HepG2 (cell line): Measurements from ENCODE around the gene SLC48A1. TPM values are rescaled to one million over a fixed set of nuclear protein-coding genes. Genes with fewer than 3 reads are reported as not detected.

Source experiments
- ATAC-seq: fragments of 200-7000 bp; cut with Tn5 transposase; 3 replicates; pipeline ENCODE4 v1.9.1; 2020; ENCODE audit warnings: mild to moderate bottlenecking, moderate library complexity
- BruUV-seq: library from RNA; stranded (reverse); fragments of 400-500 nt; replicated peaks from 2 replicates; lab custom pipeline; 2021; lab: Mats Ljungman, UMichigan
- CTCF ChIA-PET: fragments of 300-600 bp; formaldehyde crosslinking; extraction: SDS; loops from one replicate; lab custom pipeline; 2021; ENCODE audit warnings: low total read pairs, inconsistent platforms, low intra/inter-chr PET ratio; lab: Yijun Ruan, JAX
- POLR2A ChIA-PET: fragments of 350-600 bp; sonication (Branson Sonifier 250); formaldehyde crosslinking; loops from one replicate; lab custom pipeline; 2020; ENCODE audit warnings: antibody characterized with exemption, inconsistent platforms; lab: Yijun Ruan, JAX
- DNase-seq: peaks from one replicate; pipeline ENCODE4 v3.0.0-alpha.2; 2015; ENCODE audit warnings: low spot score
- FAIRE-seq: peaks from 3 replicates; lab custom pipeline; 2011; peaks lifted over from hg19 to GRCh38; lab: Jason Lieb, UNC
- H2AFZ ChIP-seq: one replicate; pipeline ENCODE4 v1.6.1; 2011; ENCODE audit warnings: low read length, inconsistent platforms
- H3K27ac ChIP-seq: fragments of 300-600 bp; 3 replicates; pipeline ENCODE4 v1.8.0; 2011; ENCODE audit warnings: mixed run types, mild to moderate bottlenecking, mixed read lengths, low read length, inconsistent platforms; ENCODE audit not compliant: insufficient read depth; ENCODE audit errors: extremely low read length
- H3K27me3 ChIP-seq, 2 experiments: fragments of 200-600 bp in 1 of 2; 2 replicates in 1 of 2; 3 replicates in 1 of 2; pipeline versions ENCODE4 v1.6.0 to v1.8.0; 2011; ENCODE audit warnings: low read length in 2 of 2, mild to moderate bottlenecking in 2 of 2, moderate library complexity in 2 of 2, inconsistent platforms in 1 of 2; ENCODE audit not compliant: insufficient read depth in 2 of 2, control insufficient read depth in 1 of 2
- H3K36me3 ChIP-seq, 2 experiments: fragments of 200-600 bp in 1 of 2; replicated peaks in 1 of 2; 2 replicates in 1 of 2; 3 replicates in 1 of 2; pipeline versions ENCODE4 v1.5.1 to v1.8.0; 2011; ENCODE audit warnings: low read length in 2 of 2, inconsistent platforms in 1 of 2; ENCODE audit not compliant: insufficient read depth in 2 of 2, control insufficient read depth in 1 of 2
- H3K4me1 ChIP-seq: 2 replicates; pipeline ENCODE4 v1.5.1; 2012; ENCODE audit warnings: low read length, inconsistent platforms; ENCODE audit not compliant: insufficient read depth
- H3K4me2 ChIP-seq: 2 replicates; pipeline ENCODE4 v1.6.0; 2011; ENCODE audit warnings: low read depth, low read length, inconsistent platforms
- H3K4me3 ChIP-seq, 3 experiments: fragments of 200-600 bp in 1 of 3; sonication (generic), shearing (Covaris generic) in 1 of 3; replicated peaks in 1 of 3; 2 replicates each; pipeline ENCODE4 v1.5.1; 2011 to 2016; ENCODE audit warnings: low read length in 3 of 3, inconsistent platforms in 2 of 3, low read depth in 2 of 3, mild to moderate bottlenecking in 2 of 3, control low read depth in 1 of 3, mixed read lengths in 1 of 3; ENCODE audit not compliant: insufficient read depth in 1 of 3
- H3K79me2 ChIP-seq: one replicate; pipeline ENCODE4 v1.6.1; 2011; ENCODE audit warnings: low read length, inconsistent platforms; ENCODE audit not compliant: insufficient read depth
- H3K9ac ChIP-seq: 2 replicates; pipeline ENCODE4 v1.6.0; 2011; ENCODE audit warnings: mild to moderate bottlenecking, low read depth, low read length, inconsistent platforms; ENCODE audit not compliant: insufficient read depth
- H3K9me3 ChIP-seq: 2 replicates; pipeline ENCODE4 v1.5.1; 2012; ENCODE audit warnings: mild to moderate bottlenecking, low read length
- H4K20me1 ChIP-seq: 2 replicates; pipeline ENCODE4 v1.6.0; 2011; ENCODE audit warnings: inconsistent platforms, mild to moderate bottlenecking, low read length, moderate library complexity; ENCODE audit not compliant: insufficient read depth
- ARID5B ChIP-seq: IDR thresholded peaks from 2 replicates; pipeline ENCODE4 v1.4.0; 2020; ENCODE audit warnings: mild to moderate bottlenecking, missing genetic modification reagents
- BRCA1 ChIP-seq: sonication (generic); formaldehyde crosslinking; IDR thresholded peaks from 2 replicates; pipeline ENCODE4 v1.4.0; 2020; ENCODE audit warnings: missing genetic modification reagents
- HNF1B ChIP-seq: sonication (generic); formaldehyde crosslinking; IDR thresholded peaks from 2 replicates; pipeline ENCODE4 v1.5.1; 2020; ENCODE audit warnings: mild to moderate bottlenecking, moderate library complexity, missing genetic modification reagents
- MIXL1 ChIP-seq: IDR thresholded peaks from 2 replicates; pipeline ENCODE4 v1.6.1; 2016
- RAD21 ChIP-seq: fragments of 450-650 bp; formaldehyde crosslinking; IDR thresholded peaks from 2 replicates; pipeline ENCODE4 v1.5.0; 2020; ENCODE audit warnings: mild to moderate bottlenecking
- SRSF1 ChIP-seq: fragments of 200-400 bp; formaldehyde crosslinking; optimal IDR thresholded peaks from 2 replicates; pipeline ENCODE3; 2017; ENCODE audit warnings: mild to moderate bottlenecking, low read depth, low read length, moderate library complexity
- ZNF143 ChIP-seq: sonication (generic); formaldehyde crosslinking; IDR thresholded peaks from 2 replicates; pipeline ENCODE4 v1.4.0; 2020; ENCODE audit warnings: missing genetic modification reagents
- ZNF3 ChIP-seq: IDR thresholded peaks from 2 replicates; pipeline ENCODE4 v1.7.0; 2017; ENCODE audit warnings: inconsistent platforms
- ZNF510 ChIP-seq: sonication (generic); formaldehyde crosslinking; IDR thresholded peaks from 2 replicates; pipeline ENCODE4 v1.4.0; 2020; ENCODE audit warnings: low read depth, mild to moderate bottlenecking, missing genetic modification reagents
- ZSCAN12 ChIP-seq: sonication (generic); formaldehyde crosslinking; IDR thresholded peaks from 2 replicates; pipeline ENCODE4 v1.9.0; 2021; ENCODE audit warnings: mild to moderate bottlenecking, missing genetic modification reagents
- WGBS: methylation state at CpG from one replicate; pipeline ENCODE4 v1.1.6; 2017; ENCODE audit warnings: low lambda C conversion rate; 5-methylcytosine and 5-hydroxymethylcytosine counted together
- in situ Hi-C: cut with HindIII; loops from 2 replicates; pipeline ENCODE4 v1.10.0; 2017; ENCODE audit warnings: low pct_unique_long_range_greater_than_20kb; ENCODE audit not compliant: extremely low pct_ligation_motif_present
- intact Hi-C: fragments of 100-400 bp; cut with micrococcal nuclease; formaldehyde crosslinking; loops from one replicate; pipeline ENCODE4 v1.10.0; 2022; ENCODE audit not compliant: unreplicated experiment
- polyA plus RNA-seq, 8 experiments: library from polyadenylated mRNA; depleted of rRNA in 3 of 8; stranded (reverse) in 7 of 8; unstranded in 1 of 8; fragments of >200 nt; fragmentation: Illumina TruSeq in 4 of 8; extraction: Trizol in 4 of 8; gene quantifications; 2 replicates each; pipeline versions ENCODE4 v1.2.1 to v1.2.3, GENCODE V29; 2011 to 2016; ENCODE audit warnings: low read depth in 4 of 8, missing spikeins in 1 of 8, mixed read lengths in 1 of 8; ENCODE audit not compliant: insufficient read depth in 1 of 8
- total RNA-seq, 5 experiments: library from RNA; depleted of rRNA; stranded (reverse); fragments of >200 nt; fragmentation: Illumina TruSeq; extraction: Trizol; gene quantifications; 2 replicates each; pipeline ENCODE4 v1.2.3, GENCODE V29; 2016; ENCODE audit warnings: low read depth in 1 of 5
- TF ChIP-seq, protein P1 (sequence below): sonication (generic); formaldehyde crosslinking; IDR thresholded peaks from 2 replicates; pipeline ENCODE4 v1.4.0; 2020; ENCODE audit warnings: missing genetic modification reagents, borderline replicate concordance

SLC48A1 gene
- total and polyA plus RNA-seq, 2 of the 13 experiments (the other 11 are each of a cell fraction or from before 2014, with no cell fraction given): 2.2 to 3.7 TPM

DNA sequence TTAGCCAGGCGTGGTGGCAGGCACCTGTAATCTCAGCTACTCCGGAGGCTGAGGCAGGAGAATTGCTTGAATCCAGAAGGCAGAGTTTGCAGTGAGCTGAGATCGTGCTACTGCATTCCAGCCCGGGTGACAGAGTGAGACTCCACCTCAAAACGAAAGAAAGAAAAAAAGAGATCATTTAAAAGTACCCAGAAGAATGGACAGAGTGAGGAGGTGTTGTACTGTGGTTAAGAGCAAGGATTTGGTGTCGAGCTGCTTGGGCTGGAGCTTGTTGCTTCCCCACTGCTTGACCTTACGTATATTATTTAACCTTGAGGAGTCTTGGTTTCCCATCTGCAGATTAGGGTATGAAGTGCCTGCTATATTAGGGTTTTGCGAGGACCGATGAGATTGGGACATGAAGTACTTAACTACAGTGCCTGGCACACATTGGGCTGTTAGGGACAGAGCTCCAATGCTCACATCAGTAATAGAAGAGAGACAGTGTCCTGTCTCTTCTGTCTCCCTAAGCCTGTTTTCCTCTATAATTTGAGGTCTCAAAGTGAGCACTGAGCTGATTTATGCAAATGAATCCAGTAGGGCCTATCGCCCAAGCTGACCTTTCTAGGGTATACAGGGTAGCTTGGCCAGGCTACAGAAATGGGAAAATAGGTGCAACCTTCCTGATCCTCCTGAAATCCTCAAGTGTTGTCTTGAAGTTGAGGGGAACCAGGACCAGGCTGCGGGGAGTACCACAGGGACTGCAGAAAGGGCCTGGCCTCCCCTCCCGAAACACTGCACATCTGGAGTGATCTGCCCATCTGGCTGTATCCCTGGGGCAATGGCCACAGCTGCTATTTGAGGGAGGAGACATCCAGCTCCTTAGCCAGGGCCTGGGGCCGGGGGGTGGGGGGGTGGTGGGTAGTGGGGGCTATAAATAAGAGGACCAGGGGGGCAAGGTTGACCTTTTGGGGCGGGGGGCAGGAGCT is 55.3 kb downstream of the SLC48A1 start (continued):
- TF ChIP-seq ARID5B (CRISPR knock-in tag): no peak
- no peak for TF ChIP-seq SRSF1
- TF ChIP-seq, all 625 proteins: peak for 0

GRCh38 chr12:47828976-47829482 is 56.0 kb downstream of the SLC48A1 start:
- in situ Hi-C loops (no loop called here), intact Hi-C loops (no loop called here)
- POLR2A ChIA-PET: interaction anchor here (0.8 to 2.5 kb wide), 3 partner anchors 9 to 123 kb away, joined by 4 to 10 read pairs (median 7); partner anchors contain the start of genes HDAC7 and RPAP3
- Histone ChIP-seq H2AFZ (no peak overlapping the region), H3K9ac (no peak overlapping the region), H3K4me3 (peak overlapping the region in 2 of 3 experiments; percentile 13 to 42; a peak in 2 of 6 replicates), H3K4me2 (peak overlapping the region; percentile 63), H3K27ac (no peak overlapping the region), H3K4me1 (peaks cover 20% of the 10 kb centered on the region), H3K9me3 (no peaks in the 10 kb centered on the region), H3K27me3 (peaks cover 4 to 34% of the 10 kb centered on the region in 2 experiments; a peak in 3 of 5 replicates), H3K36me3 (no peaks in the 10 kb centered on the region), H4K20me1 (no peaks in the 10 kb centered on the region), H3K79me2 (no peaks in the 10 kb centered on the region)
- BruUV-seq: no TSS peak
- DNase-seq (no peak), FAIRE-seq (no peak), ATAC-seq (no peak; the same call in 2 of the 3 replicates)
- CTCF ChIA-PET: no interaction called here
- 6% methylated on average over 7 of the region's 7 CpGs for WGBS
- TF ChIP-seq ZNF3 (no peak), MIXL1 (CRISPR knock-in tag) (no peak), ZNF510 (no peak), HNF1B (no peak), RAD21 (CRISPR knock-in tag) (no peak), ZNF143 (CRISPR knock-in tag) (0 out of 2 replicates have a peak, but pooled peaks have one; percentile 31), BRCA1 (no peak), ZSCAN12 (CRISPR knock-in tag) (no peak)
- TF ChIP-seq, protein P1, sequence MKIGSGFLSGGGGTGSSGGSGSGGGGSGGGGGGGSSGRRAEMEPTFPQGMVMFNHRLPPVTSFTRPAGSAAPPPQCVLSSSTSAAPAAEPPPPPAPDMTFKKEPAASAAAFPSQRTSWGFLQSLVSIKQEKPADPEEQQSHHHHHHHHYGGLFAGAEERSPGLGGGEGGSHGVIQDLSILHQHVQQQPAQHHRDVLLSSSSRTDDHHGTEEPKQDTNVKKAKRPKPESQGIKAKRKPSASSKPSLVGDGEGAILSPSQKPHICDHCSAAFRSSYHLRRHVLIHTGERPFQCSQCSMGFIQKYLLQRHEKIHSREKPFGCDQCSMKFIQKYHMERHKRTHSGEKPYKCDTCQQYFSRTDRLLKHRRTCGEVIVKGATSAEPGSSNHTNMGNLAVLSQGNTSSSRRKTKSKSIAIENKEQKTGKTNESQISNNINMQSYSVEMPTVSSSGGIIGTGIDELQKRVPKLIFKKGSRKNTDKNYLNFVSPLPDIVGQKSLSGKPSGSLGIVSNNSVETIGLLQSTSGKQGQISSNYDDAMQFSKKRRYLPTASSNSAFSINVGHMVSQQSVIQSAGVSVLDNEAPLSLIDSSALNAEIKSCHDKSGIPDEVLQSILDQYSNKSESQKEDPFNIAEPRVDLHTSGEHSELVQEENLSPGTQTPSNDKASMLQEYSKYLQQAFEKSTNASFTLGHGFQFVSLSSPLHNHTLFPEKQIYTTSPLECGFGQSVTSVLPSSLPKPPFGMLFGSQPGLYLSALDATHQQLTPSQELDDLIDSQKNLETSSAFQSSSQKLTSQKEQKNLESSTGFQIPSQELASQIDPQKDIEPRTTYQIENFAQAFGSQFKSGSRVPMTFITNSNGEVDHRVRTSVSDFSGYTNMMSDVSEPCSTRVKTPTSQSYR (CRISPR knock-in tag): peak; percentile 65; the same call in 1 of the 2 replicates
